HepG2 (cell line): ENCODE data around the gene CDCA5. TPM values are rescaled to one million over a fixed set of nuclear protein-coding genes. Genes with fewer than 3 reads are reported as not detected.

Experiments used
- ARID4A ChIP-seq: sonication (generic); formaldehyde crosslinking; IDR thresholded peaks from 2 replicates; pipeline ENCODE4 v1.5.0; 2020; ENCODE audit warnings: mild to moderate bottlenecking, missing genetic modification reagents, borderline replicate concordance
- CBX5 ChIP-seq: sonication (generic); formaldehyde crosslinking; IDR thresholded peaks from 2 replicates; pipeline ENCODE4 v1.4.0; 2020; ENCODE audit warnings: missing genetic modification reagents, borderline replicate concordance
- EED ChIP-seq: sonication (generic); formaldehyde crosslinking; IDR thresholded peaks from 2 replicates; pipeline ENCODE4 v1.5.0; 2020; ENCODE audit warnings: mild to moderate bottlenecking, missing genetic modification reagents
- ELF3 ChIP-seq: IDR thresholded peaks from 2 replicates; pipeline ENCODE4 v1.6.1; 2016; ENCODE audit warnings: missing genetic modification reagents, missing compliant biosample characterization
- HMG20A ChIP-seq: IDR thresholded peaks from 2 replicates; pipeline ENCODE4 v1.6.1; 2016; ENCODE audit warnings: borderline replicate concordance
- IKZF4 ChIP-seq: sonication (generic); formaldehyde crosslinking; IDR thresholded peaks from 2 replicates; pipeline ENCODE4 v1.5.1; 2020; ENCODE audit warnings: borderline replicate concordance, mild to moderate bottlenecking, low read depth, missing genetic modification reagents; ENCODE audit errors: not compliant biosample characterization
- NAIF1 ChIP-seq: sonication (generic); formaldehyde crosslinking; IDR thresholded peaks from 2 replicates; pipeline ENCODE4 v1.5.0; 2020; ENCODE audit warnings: mild to moderate bottlenecking, missing genetic modification reagents, borderline replicate concordance
- SPEN ChIP-seq: sonication (generic); formaldehyde crosslinking; IDR thresholded peaks from 2 replicates; pipeline ENCODE4 v1.5.1; 2020; ENCODE audit warnings: low read depth, mild to moderate bottlenecking, missing genetic modification reagents
- SRSF4 ChIP-seq: fragments of 200-400 bp; formaldehyde crosslinking; IDR thresholded peaks from one replicate; pipeline ENCODE4 v1.6.1; 2018; ENCODE audit warnings: mild to moderate bottlenecking, low read depth, low read length, moderate library complexity; ENCODE audit not compliant: poor library complexity, severe bottlenecking
- ZNF329 ChIP-seq: sonication (generic); formaldehyde crosslinking; IDR thresholded peaks from 2 replicates; pipeline ENCODE4 v1.9.0; 2021; ENCODE audit warnings: low read depth, mild to moderate bottlenecking, missing genetic modification reagents
- polyA plus RNA-seq, 8 experiments: library from polyadenylated mRNA; depleted of rRNA in 3 of 8; stranded (reverse) in 7 of 8; unstranded in 1 of 8; fragments of >200 nt; fragmentation: Illumina TruSeq in 4 of 8; extraction: Trizol in 4 of 8; gene quantifications; 2 replicates each; pipeline versions ENCODE4 v1.2.1 to v1.2.3, GENCODE V29; 2011 to 2016; ENCODE audit warnings: low read depth in 4 of 8, missing spikeins in 1 of 8, mixed read lengths in 1 of 8; ENCODE audit not compliant: insufficient read depth in 1 of 8
- total RNA-seq, 5 experiments: library from RNA; depleted of rRNA; stranded (reverse); fragments of >200 nt; fragmentation: Illumina TruSeq; extraction: Trizol; gene quantifications; 2 replicates each; pipeline ENCODE4 v1.2.3, GENCODE V29; 2016; ENCODE audit warnings: low read depth in 1 of 5
- TF ChIP-seq, protein P1 (sequence below): sonication (generic); formaldehyde crosslinking; IDR thresholded peaks from one replicate; pipeline ENCODE4 v1.5.1; 2020; ENCODE audit warnings: mild to moderate bottlenecking, missing genetic modification reagents; ENCODE audit errors: not compliant biosample characterization

Gene CDCA5
- total and polyA plus RNA-seq, 2 of the 13 experiments (the other 11 are each of a cell fraction or from before 2014, with no cell fraction given) = 13.5 to 50.6 TPM

DNA sequence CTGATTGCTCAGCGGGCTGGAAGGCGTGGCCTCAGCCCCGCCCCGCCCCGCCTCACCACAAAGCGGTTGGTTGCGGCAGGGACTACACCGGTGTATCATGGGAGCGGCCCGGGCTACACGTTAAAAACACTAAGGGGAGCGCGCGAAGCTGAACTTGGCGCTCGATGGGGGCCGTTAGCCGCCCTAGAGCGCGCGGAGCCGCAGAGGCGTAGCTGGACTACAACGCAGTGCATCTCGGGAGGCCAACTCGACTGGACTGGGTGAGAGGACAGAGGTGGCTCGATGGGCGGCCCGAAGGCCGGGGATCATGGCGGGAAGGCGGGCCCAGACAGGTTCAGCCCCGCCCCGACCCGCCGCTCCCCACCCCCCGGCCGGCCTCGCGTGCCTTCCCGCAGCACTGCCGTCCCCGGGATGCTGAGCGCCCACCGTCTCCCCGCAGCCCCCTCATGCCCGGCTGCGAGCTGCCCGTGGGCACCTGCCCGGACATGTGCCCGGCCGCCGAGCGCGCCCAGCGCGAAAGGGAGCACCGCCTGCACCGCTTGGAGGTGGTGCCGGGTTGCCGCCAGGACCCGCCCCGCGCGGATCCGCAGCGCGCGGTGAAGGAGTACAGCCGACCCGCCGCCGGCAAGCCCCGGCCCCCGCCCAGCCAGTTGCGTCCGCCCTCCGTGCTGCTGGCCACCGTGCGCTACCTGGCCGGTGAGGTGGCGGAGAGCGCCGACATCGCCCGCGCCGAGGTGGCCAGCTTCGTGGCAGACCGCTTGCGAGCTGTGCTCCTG, 42.8 kb downstream of the CDCA5 start, which contains the start of gene SAC3D1 (continued):
- TF ChIP-seq IKZF4 (CRISPR knock-in tag) = peak; percentile 92
- TF ChIP-seq ZNF329 (CRISPR knock-in tag) = 0 out of 2 replicates have a peak, but pooled peaks have one; percentile 59
- peak; percentile 80 for TF ChIP-seq SPEN
- TF ChIP-seq, protein P1, sequence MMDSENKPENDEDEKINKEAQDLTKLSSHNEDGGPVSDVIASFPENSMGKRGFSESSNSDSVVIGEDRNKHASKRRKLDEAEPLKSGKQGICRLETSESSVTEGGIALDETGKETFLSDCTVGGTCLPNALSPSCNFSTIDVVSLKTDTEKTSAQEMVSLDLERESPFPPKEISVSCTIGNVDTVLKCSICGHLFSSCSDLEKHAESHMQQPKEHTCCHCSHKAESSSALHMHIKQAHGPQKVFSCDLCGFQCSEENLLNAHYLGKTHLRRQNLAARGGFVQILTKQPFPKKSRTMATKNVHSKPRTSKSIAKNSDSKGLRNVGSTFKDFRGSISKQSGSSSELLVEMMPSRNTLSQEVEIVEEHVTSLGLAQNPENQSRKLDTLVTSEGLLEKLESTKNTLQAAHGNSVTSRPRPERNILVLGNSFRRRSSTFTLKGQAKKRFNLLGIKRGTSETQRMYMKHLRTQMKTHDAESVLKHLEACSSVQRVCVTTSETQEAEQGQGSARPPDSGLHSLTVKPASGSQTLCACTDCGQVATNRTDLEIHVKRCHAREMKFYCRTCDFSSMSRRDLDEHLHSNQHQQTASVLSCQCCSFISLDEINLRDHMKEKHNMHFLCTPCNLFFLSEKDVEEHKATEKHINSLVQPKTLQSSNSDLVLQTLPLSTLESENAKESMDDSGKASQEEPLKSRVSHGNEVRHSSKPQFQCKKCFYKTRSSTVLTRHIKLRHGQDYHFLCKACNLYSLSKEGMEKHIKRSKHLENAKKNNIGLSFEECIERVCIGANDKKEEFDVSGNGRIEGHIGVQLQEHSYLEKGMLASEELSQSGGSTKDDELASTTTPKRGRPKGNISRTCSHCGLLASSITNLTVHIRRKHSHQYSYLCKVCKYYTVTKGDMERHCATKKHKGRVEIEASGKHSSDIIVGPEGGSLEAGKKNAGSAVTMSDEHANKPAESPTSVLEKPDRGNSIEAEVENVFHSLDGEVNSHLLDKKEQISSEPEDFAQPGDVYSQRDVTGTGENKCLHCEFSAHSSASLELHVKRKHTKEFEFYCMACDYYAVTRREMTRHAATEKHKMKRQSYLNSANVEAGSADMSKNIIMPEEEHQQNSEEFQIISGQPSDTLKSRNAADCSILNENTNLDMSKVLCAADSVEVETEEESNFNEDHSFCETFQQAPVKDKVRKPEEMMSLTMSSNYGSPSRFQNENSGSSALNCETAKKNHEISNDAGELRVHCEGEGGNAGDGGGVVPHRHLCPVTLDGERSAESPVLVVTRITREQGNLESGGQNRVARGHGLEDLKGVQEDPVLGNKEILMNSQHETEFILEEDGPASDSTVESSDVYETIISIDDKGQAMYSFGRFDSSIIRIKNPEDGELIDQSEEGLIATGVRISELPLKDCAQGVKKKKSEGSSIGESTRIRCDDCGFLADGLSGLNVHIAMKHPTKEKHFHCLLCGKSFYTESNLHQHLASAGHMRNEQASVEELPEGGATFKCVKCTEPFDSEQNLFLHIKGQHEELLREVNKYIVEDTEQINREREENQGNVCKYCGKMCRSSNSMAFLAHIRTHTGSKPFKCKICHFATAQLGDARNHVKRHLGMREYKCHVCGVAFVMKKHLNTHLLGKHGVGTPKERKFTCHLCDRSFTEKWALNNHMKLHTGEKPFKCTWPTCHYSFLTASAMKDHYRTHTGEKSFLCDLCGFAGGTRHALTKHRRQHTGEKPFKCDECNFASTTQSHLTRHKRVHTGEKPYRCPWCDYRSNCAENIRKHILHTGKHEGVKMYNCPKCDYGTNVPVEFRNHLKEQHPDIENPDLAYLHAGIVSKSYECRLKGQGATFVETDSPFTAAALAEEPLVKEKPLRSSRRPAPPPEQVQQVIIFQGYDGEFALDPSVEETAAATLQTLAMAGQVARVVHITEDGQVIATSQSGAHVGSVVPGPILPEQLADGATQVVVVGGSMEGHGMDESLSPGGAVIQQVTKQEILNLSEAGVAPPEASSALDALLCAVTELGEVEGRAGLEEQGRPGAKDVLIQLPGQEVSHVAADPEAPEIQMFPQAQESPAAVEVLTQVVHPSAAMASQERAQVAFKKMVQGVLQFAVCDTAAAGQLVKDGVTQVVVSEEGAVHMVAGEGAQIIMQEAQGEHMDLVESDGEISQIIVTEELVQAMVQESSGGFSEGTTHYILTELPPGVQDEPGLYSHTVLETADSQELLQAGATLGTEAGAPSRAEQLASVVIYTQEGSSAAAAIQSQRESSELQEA (CRISPR knock-in tag) = no peak
- TF ChIP-seq NAIF1 = no peak
- TF ChIP-seq CBX5 (CRISPR knock-in tag) = no peak; the same call in 1 of the 2 replicates
- TF ChIP-seq SRSF4 = no peak
- peak; percentile 91 for TF ChIP-seq ARID4A (CRISPR knock-in tag)
- no peak for TF ChIP-seq HMG20A
- no peak for TF ChIP-seq EED (CRISPR knock-in tag)
- TF ChIP-seq ELF3 = no peak
